A172 (cell line): ENCODE results near the gene CCNL1. TPM values are rescaled to one million over a fixed set of nuclear protein-coding genes. Genes with fewer than 3 reads are reported as not detected.
"Not testable (repeated sequence)": the region's sequence is repeated elsewhere in the genome, so short reads cannot be mapped to it uniquely, and the experiment has no call there.

Experiments used
- DNase-seq: peaks from one replicate; pipeline ENCODE4 v3.0.0-alpha.2; 2015; ENCODE audit warnings: low spot score
- total RNA-seq: library from RNA; depleted of rRNA; stranded (reverse); fragments of >200 nt; shearing (Covaris generic); gene quantifications from 2 replicates; pipeline ENCODE4 v1.2.3, GENCODE V29; 2014

The CCNL1 gene
- total RNA-seq, 1 experiment from 2014 or later: 75.0 TPM

DNA sequence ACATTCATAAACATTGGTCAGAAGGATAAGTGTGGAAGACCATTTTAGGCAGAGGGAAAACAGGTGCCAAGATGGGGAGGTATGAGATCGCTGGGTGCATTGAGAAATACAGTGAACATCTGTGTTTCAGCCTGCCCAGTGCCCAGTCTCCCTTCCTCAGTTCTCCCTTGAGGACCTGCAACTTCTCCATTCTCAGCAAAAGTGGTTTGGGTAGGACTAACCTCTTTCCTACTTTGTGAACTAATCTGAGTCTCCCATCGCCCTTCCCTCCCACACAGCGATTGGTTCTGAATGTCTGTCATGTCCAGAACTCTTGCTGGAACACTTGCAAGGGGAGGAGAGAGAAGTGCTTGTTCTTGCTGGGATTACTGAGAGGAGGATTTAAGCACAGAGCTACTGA, 10.9 kb upstream of the CCNL1 start:
- DNase-seq: no peak

DNA sequence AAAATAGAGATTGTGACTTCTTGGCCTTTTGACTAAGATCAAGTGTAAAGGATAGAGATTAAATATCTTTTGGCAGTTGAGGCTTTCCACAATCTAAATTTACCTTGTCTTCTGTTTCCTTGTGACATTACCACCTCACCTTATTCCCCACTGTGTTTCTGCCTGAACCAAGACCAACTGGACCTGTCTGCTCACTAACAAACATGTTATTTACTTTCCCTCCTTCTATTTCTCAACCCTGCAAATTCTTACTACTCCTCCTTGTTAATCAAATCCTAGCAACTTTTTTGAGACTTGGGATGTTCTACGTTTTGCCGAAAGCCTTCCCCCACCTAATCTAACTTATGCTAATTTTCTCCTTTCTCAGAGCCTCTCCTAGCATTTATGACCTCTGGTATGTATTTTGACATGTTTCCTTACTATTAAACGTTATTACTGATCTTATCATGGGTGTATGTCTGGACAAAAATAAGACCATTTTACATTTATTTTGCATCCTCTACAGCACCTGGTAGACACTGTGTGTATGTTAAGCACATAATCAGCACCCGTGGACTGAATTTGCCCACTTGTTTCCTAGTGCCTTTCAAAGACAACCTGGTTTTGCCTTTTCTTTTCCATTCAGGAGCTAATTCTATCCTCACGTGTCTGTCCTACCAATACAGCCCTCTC, 7.6 kb upstream of the CCNL1 start:
- no peak for DNase-seq

- no peak for DNase-seq
Observed at GRCh38 chr3:157166561-157166960, 6.6 kb upstream of the CCNL1 start.

GRCh38 chr3:157166115-157166514, 6.2 kb upstream of the CCNL1 start:
- DNase-seq: no peak

GRCh38 chr3:157163217-157163953, 3.4 kb upstream of the CCNL1 start:
- no peak for DNase-seq

GRCh38 chr3:157162620-157163019, 2.7 kb upstream of the CCNL1 start:
- DNase-seq: not testable (repeated sequence)

DNA sequence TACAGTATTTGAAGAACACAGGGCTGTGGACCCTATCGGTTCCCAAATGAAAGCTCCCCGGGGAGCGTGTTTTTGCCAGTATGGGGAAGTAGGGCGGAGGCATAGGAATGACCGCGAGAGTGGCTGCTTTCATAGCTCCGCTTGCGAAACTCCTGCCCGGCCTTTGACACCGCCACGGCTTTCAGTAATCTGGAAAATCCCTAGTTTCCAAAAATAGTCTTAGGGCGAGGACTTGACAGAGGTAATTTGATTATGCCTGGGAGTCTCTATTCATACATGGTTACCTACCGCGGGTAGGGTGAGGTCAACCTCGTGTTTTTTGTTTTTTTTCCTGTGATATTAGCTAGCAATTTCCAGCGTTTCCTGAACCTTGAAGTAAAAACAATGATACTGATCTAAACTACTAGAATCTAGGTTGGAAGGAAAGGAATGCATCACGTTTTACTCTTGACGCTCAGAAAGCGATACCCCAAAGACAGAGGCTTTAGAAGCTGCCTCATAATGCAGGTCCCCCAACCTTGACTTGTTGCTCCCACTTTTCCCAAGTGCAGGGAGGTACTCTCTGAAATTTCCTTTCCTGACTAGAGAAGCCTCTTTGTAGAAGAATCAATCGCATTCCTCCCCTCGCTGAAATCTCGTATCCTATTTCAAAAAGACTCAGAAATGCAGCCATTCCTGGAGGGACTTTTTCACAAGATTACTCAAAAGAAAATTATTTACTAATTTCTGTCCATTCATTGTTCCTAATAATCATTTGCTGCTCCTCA, 894 bp upstream of the CCNL1 start:
- peak; percentile 88 for DNase-seq

- peak; percentile 40 for DNase-seq
Observed at GRCh38 chr3:157159037-157159761, 748 bp downstream of the CCNL1 start.

DNA sequence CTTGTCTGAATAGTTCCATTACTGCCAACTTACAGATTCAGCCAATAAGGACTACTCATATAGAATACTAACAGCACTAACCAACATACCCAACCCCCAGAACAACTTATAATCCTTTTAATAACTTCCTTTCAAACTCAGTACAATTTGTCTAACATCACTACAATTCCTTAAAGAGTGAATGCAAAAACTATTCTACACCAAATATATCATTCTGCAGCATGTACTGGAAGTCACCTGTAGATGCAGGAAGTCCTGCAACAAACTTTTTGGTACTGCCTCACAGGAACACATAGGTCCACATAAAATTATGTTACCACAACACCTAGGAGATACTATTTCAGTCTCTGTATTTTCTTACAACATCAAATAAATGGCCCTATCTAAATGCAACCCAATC, 2.1 kb downstream of the CCNL1 start:
- no peak for DNase-seq

DNA sequence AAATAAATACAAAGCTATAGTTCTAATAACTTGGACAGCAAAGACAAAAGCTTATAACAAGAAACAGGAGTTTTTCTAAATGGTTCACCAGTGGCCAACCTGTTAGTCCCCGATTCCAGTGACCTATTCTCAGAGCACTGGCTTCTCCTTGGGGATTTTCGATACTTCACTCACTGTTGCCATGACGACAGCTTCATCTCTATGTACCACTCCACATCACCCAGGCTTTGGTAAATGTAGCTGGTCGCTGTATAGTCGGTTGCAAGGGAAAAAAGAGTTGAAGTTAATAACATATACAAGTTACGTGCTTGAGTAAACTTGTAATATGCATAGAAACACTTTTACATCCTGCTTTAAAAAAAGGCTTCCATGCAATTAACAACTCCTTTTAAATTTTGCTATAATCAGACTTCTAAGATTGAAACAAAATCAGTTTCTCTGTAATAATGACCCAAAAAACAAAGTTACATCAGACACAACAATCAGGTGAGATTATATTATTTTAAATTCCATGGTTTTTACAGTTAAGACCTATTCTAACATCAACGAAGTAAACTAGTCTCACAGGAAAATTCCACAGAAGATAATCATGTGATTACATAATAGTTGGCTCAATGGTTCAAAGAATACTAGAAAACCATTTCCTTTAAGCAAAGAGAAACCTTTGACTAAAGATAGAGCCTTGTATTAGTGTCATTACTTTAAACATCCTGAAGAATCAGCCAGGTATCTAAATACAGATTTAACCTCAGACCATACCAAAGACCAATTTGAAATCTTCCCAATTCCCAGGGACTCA, 2.9 kb downstream of the CCNL1 start:
- DNase-seq: no peak

GRCh38 chr3:157155591-157155990, 4.4 kb downstream of the CCNL1 start:
- no peak for DNase-seq

DNA sequence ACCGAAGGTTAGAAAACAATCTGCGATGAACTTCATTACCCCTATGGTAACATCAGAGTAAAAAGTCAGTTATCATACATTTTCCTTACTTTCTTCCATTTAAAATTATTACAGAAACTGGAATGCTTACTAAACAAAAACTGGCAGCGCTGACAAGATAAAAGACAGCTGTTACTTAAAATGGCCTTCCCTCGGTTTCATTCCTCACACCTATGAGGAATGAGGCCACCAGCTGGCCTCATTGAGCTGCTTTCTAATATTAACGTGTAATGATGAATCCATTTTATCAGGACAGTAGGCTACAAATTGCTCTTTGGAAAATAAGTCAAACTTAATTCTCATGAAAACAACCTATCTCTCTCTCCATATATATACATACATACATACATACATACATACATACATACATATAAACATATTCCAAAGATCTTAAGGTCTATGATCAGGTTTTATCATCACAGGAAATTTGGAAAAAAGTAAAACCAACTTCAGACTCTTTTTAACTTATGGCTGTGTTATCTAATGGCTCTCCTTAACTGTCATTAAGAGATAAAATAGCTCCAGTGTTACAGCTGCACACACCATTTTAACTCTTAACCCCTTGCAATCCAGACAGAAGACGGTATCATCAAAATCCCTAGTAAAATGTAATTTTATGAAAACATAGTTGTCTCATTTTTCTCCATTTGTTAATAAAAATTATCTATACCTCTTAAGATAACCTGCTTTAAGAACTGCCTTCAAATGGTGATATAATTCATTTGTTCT, 5.2 kb downstream of the CCNL1 start:
- no peak for DNase-seq

- no peak for DNase-seq
Observed at GRCh38 chr3:157152930-157153329, 7.0 kb downstream of the CCNL1 start.

DNA sequence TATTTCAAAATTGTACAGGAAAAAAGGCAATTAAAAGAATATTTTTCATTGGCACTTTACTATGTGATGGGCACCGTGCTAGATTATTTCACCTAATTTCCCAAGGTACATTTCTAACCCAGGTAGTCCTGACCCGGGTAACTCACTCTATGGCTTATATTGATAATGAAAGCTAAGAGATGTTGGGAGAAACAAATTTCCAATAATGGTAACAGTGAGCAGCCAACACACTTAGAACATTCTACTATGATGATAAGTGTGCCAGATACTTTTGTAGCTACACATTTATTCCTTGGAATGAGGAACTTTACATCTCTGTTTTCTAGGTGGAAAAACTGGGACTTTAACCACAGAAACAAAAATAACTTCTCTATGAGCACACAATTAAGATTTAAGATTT, 7.5 kb downstream of the CCNL1 start:
- no peak for DNase-seq

- no peak for DNase-seq
Observed at GRCh38 chr3:157151627-157152026, 8.3 kb downstream of the CCNL1 start.

DNA sequence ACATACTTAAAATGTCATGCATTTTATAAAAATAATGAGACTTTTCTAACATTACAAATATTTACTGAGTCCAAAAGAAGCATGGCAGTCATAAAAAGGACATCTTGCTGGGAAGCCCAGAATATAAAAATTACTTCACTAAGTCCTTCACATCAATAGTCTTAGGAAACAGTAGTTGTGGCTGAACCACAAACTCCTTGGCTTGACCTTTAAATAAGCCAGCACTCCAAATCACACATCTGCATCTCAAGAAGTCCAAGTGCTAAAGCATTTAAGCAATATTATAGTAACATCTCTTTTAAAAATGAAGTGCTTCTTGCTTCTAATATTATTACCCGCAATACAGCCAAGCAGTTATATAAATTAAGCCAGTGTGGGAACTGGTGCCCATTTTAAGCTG, 8.8 kb downstream of the CCNL1 start:
- DNase-seq: no peak

DNA sequence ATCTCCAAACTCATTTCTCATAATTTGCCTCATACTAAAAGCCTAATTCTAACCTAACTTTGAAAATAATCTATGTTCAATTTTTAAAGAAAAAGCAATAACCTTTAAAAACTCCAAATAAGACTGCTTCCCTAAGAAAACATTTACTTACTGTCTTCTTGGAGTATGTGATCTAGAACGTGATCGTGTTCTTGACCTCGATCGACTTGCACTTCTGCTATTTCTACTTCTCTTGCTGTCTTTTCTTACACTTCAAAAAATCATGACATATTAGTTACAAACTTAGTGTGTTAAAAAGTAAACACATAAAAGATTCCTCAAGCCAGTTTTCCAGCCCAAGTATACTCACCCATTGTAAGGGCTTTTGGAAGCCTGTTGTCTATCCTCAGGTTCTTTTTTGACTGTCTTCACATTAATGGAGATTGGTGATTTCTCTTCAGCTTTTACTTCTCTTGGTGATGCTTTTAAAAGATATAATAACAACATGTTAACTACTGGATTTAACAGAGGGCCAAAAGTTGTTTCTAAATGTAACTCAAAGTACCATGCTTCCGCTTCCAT, 10.7 kb downstream of the CCNL1 start:
- DNase-seq: no peak

GRCh38 chr3:157148196-157148889, 11.6 kb downstream of the CCNL1 start:
- no peak for DNase-seq

DNA sequence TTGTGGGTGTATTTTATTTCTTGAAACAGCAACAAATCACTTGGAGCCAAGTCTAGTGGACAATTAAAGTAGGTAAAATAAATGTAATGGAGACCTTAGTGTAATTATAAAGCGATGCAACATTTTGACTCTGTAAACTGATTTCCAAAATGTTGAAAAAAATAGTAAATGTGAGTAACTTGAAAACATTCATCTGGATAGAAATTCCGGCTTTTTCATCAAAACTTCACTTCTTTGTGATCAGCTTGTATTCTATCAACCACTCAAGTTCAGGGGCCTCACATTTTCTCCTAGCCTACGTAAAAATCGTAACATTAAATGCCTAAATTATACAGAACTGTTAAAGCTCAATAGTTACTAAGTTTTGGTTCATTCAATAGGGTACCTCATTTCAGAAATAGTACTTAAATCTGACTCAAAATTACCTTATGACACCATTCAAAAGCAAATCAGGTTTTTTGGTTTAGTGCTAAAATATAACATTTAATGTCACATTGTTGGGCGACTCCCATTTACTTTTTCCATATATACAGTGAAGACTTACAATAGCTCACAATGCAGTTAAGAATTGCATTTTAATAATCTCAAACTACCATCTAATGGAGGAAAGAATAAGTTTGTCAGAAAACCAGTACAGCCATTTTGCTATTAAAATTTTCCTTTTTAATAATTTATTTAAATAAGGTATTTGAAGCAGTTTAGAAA, 12.7 kb downstream of the CCNL1 start:
- no peak for DNase-seq
